GM23338 (cell line): ENCODE data around the gene FANCB. TPM values are rescaled to one million over a fixed set of nuclear protein-coding genes. Genes with fewer than 3 reads are reported as not detected.

Experiments used
- ATAC-seq: fragments of 200-7000 bp; cut with Tn5 transposase; 3 replicates; pipeline ENCODE4 v1.9.1; 2020
- DNase-seq: peaks from one replicate; pipeline ENCODE4 v3.0.0-alpha.2; 2015; ENCODE audit warnings: low spot score
- H2AFZ ChIP-seq: fragments of 200-600 bp; sonication (generic); 2 replicates; pipeline ENCODE4 v1.8.0; 2016; ENCODE audit warnings: antibody characterized with exemption, mild to moderate bottlenecking, moderate library complexity
- H3F3A ChIP-seq: fragments of 200-600 bp; sonication (generic); replicated peaks from 2 replicates; pipeline ENCODE4 v1.8.0; 2017; ENCODE audit warnings: antibody characterized with exemption, mixed run types, low read depth
- H3K27ac ChIP-seq: fragments of 200-600 bp; sonication (generic); 2 replicates; pipeline ENCODE4 v1.6.1; 2016; ENCODE audit warnings: low read depth
- H3K27me3 ChIP-seq: fragments of 200-600 bp; sonication (generic); 2 replicates; pipeline ENCODE4 v1.8.0; 2016; ENCODE audit warnings: mild to moderate bottlenecking, mixed run types, moderate library complexity; ENCODE audit not compliant: insufficient read depth
- H3K36me3 ChIP-seq: fragments of 200-600 bp; sonication (generic); 2 replicates; pipeline ENCODE4 v1.8.0; 2016; ENCODE audit warnings: mild to moderate bottlenecking; ENCODE audit not compliant: insufficient read depth
- H3K4me1 ChIP-seq: fragments of 200-600 bp; sonication (generic); 2 replicates; pipeline ENCODE4 v1.8.0; 2016; ENCODE audit warnings: mild to moderate bottlenecking, moderate library complexity; ENCODE audit not compliant: insufficient read depth
- H3K4me2 ChIP-seq: fragments of 200-600 bp; sonication (generic); 2 replicates; pipeline ENCODE4 v1.7.1; 2017; ENCODE audit warnings: mixed run types
- H3K4me3 ChIP-seq: fragments of 200-600 bp; sonication (generic); 2 replicates; pipeline ENCODE4 v1.6.1; 2016; ENCODE audit warnings: mixed run types
- H3K79me2 ChIP-seq: fragments of 200-600 bp; sonication (generic); replicated peaks from 2 replicates; pipeline ENCODE4 v1.8.0; 2017; ENCODE audit warnings: mild to moderate bottlenecking; ENCODE audit not compliant: insufficient read depth
- H3K9me2 ChIP-seq: fragments of 200-600 bp; sonication (generic); 2 replicates; pipeline ENCODE4 v1.8.0; 2017; ENCODE audit not compliant: insufficient read depth
- H4K20me1 ChIP-seq: fragments of 200-600 bp; sonication (generic); replicated peaks from 2 replicates; pipeline ENCODE4 v1.8.0; 2017; ENCODE audit warnings: mild to moderate bottlenecking; ENCODE audit not compliant: insufficient read depth
- H3K27ac Mint-ChIP-seq: 2 replicates; pipeline ENCODE4 v1.8.0; 2020; ENCODE audit warnings: inconsistent platforms, mild to moderate bottlenecking, moderate library complexity, mixed read lengths
- H3K27me3 Mint-ChIP-seq: 3 replicates; pipeline ENCODE4 v1.8.0; 2022; ENCODE audit warnings: low read depth, mild to moderate bottlenecking, moderate library complexity, mixed read lengths, inconsistent platforms; ENCODE audit not compliant: insufficient read depth, poor library complexity
- H3K36me3 Mint-ChIP-seq: 3 replicates; pipeline ENCODE4 v1.8.0; 2021; ENCODE audit warnings: low read depth, mild to moderate bottlenecking, inconsistent platforms, moderate library complexity, mixed read lengths
- H3K4me1 Mint-ChIP-seq: 3 replicates; pipeline ENCODE4 v1.8.0; 2020; ENCODE audit warnings: mild to moderate bottlenecking, inconsistent platforms, mixed read lengths
- H3K4me3 Mint-ChIP-seq: 3 replicates; pipeline ENCODE4 v1.8.0; 2021; ENCODE audit warnings: moderate library complexity, mild to moderate bottlenecking, inconsistent platforms, mixed read lengths
- H3K9me3 Mint-ChIP-seq: 3 replicates; pipeline ENCODE4 v1.8.0; 2020; ENCODE audit warnings: moderate library complexity, mild to moderate bottlenecking, inconsistent platforms, mixed read lengths
- CTCF ChIP-seq, 2 experiments: fragments of 200-600 bp in 1 of 2; sonication (generic) in 1 of 2; conservative IDR thresholded peaks; 2 replicates each; pipeline versions ENCODE4 v1.5.1 to v1.6.1; 2016 to 2017; ENCODE audit warnings: antibody characterized with exemption in 2 of 2, low read depth in 2 of 2, mild to moderate bottlenecking in 2 of 2, moderate library complexity in 1 of 2
- EZH2 ChIP-seq: fragments of 200-600 bp; sonication (generic); IDR thresholded peaks from one replicate; pipeline ENCODE4 v1.8.0; 2017; ENCODE audit warnings: antibody characterized with exemption, mild to moderate bottlenecking, low read depth; ENCODE audit not compliant: unreplicated experiment
- EZH2phosphoT487 ChIP-seq: fragments of 200-600 bp; sonication (generic); IDR thresholded peaks from one replicate; pipeline ENCODE4 v1.8.1; 2018; ENCODE audit warnings: antibody characterized with exemption; ENCODE audit not compliant: unreplicated experiment
- JUNB ChIP-seq: IDR thresholded peaks from one replicate; pipeline ENCODE4 v1.6.1; 2016; ENCODE audit warnings: antibody characterized with exemption; ENCODE audit not compliant: unreplicated experiment
- NANOG ChIP-seq: IDR thresholded peaks from 2 replicates; pipeline ENCODE4 v1.6.1; 2016; ENCODE audit warnings: antibody characterized with exemption, borderline replicate concordance
- ZNF114 ChIP-seq: fragments of 250-450 bp; sonication (Bioruptor Pico); IDR thresholded peaks from 2 replicates; pipeline ENCODE4 v1.5.0; 2020; ENCODE audit warnings: mild to moderate bottlenecking, moderate library complexity
- polyA plus RNA-seq: library from polyadenylated mRNA; unstranded; fragments of >200 nt; fragmentation: Nextera tagmentation; extraction: Ambion mirVana; gene quantifications from 2 replicates; pipeline ENCODE4 v1.2.1, GENCODE V29; 2016
- total RNA-seq: library from RNA; depleted of rRNA; stranded (reverse); fragments of >200 nt; shearing (Covaris generic); gene quantifications from 2 replicates; pipeline ENCODE4 v1.2.3, GENCODE V29; 2014
- TF ChIP-seq, protein P1 (sequence below): fragments of 250-450 bp; sonication (Bioruptor Pico); IDR thresholded peaks from 2 replicates; pipeline ENCODE4 v1.5.0; 2020; ENCODE audit warnings: mild to moderate bottlenecking, moderate library complexity
- TF ChIP-seq, protein P2 (sequence below): IDR thresholded peaks from one replicate; pipeline ENCODE4 v1.6.1; 2018; ENCODE audit warnings: antibody characterized with exemption; ENCODE audit not compliant: unreplicated experiment
- TF ChIP-seq, protein P3 (sequence below): IDR thresholded peaks from 2 replicates; pipeline ENCODE4 v1.6.1; 2016; ENCODE audit warnings: antibody characterized with exemption

Gene FANCB
- total and polyA plus RNA-seq, 2 experiments from 2014 or later = 16.2 to 16.8 TPM

GRCh38 chrX:14899607-14900006 is 26.7 kb upstream of the FANCB start (continued):
- TF ChIP-seq, protein P1, sequence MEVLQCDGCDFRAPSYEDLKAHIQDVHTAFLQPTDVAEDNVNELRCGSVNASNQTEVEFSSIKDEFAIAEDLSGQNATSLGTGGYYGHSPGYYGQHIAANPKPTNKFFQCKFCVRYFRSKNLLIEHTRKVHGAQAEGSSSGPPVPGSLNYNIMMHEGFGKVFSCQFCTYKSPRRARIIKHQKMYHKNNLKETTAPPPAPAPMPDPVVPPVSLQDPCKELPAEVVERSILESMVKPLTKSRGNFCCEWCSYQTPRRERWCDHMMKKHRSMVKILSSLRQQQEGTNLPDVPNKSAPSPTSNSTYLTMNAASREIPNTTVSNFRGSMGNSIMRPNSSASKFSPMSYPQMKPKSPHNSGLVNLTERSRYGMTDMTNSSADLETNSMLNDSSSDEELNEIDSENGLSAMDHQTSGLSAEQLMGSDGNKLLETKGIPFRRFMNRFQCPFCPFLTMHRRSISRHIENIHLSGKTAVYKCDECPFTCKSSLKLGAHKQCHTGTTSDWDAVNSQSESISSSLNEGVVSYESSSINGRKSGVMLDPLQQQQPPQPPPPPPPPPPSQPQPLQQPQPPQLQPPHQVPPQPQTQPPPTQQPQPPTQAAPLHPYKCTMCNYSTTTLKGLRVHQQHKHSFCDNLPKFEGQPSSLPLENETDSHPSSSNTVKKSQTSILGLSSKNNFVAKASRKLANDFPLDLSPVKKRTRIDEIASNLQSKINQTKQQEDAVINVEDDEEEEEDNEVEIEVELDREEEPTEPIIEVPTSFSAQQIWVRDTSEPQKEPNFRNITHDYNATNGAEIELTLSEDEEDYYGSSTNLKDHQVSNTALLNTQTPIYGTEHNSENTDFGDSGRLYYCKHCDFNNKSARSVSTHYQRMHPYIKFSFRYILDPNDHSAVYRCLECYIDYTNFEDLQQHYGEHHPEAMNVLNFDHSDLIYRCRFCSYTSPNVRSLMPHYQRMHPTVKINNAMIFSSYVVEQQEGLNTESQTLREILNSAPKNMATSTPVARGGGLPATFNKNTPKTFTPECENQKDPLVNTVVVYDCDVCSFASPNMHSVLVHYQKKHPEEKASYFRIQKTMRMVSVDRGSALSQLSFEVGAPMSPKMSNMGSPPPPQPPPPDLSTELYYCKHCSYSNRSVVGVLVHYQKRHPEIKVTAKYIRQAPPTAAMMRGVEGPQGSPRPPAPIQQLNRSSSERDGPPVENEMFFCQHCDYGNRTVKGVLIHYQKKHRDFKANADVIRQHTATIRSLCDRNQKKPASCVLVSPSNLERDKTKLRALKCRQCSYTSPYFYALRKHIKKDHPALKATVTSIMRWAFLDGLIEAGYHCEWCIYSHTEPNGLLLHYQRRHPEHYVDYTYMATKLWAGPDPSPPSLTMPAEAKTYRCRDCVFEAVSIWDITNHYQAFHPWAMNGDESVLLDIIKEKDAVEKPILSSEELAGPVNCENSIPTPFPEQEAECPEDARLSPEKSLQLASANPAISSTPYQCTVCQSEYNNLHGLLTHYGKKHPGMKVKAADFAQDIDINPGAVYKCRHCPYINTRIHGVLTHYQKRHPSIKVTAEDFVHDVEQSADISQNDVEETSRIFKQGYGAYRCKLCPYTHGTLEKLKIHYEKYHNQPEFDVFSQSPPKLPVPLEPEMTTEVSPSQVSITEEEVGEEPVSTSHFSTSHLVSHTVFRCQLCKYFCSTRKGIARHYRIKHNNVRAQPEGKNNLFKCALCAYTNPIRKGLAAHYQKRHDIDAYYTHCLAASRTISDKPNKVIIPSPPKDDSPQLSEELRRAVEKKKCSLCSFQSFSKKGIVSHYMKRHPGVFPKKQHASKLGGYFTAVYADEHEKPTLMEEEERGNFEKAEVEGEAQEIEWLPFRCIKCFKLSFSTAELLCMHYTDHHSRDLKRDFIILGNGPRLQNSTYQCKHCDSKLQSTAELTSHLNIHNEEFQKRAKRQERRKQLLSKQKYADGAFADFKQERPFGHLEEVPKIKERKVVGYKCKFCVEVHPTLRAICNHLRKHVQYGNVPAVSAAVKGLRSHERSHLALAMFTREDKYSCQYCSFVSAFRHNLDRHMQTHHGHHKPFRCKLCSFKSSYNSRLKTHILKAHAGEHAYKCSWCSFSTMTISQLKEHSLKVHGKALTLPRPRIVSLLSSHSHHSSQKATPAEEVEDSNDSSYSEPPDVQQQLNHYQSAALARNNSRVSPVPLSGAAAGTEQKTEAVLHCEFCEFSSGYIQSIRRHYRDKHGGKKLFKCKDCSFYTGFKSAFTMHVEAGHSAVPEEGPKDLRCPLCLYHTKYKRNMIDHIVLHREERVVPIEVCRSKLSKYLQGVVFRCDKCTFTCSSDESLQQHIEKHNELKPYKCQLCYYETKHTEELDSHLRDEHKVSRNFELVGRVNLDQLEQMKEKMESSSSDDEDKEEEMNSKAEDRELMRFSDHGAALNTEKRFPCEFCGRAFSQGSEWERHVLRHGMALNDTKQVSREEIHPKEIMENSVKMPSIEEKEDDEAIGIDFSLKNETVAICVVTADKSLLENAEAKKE (CRISPR knock-in tag) = no peak
- TF ChIP-seq EZH2phosphoT487 = no peak

- no peak overlapping the region for H3K4me3 Mint-ChIP-seq
These were observed 24.2 kb upstream of the FANCB start for GRCh38 chrX:14897042-14897441.

More at GRCh38 chrX:14897042-14897441, 24.2 kb upstream of the FANCB start:
- Histone ChIP-seq H3K9me2 (no peaks in the 10 kb centered on the region), H3K27me3 (no peaks in the 10 kb centered on the region), H3F3A (no peaks in the 10 kb centered on the region), H3K36me3 (no peaks in the 10 kb centered on the region), H3K79me2 (no peaks in the 10 kb centered on the region), H3K4me3 (no peak overlapping the region), H3K4me1 (no peaks in the 10 kb centered on the region), H4K20me1 (no peaks in the 10 kb centered on the region), H3K27ac (no peak overlapping the region), H3K4me2 (no peak overlapping the region), H2AFZ (no peak overlapping the region)
- no peaks in the 10 kb centered on the region for H3K36me3 Mint-ChIP-seq
- peaks cover 3% of the 10 kb centered on the region; the same call in 2 of the 3 replicates for H3K4me1 Mint-ChIP-seq
- no peaks in the 10 kb centered on the region for H3K9me3 Mint-ChIP-seq
- TF ChIP-seq, protein P2, sequence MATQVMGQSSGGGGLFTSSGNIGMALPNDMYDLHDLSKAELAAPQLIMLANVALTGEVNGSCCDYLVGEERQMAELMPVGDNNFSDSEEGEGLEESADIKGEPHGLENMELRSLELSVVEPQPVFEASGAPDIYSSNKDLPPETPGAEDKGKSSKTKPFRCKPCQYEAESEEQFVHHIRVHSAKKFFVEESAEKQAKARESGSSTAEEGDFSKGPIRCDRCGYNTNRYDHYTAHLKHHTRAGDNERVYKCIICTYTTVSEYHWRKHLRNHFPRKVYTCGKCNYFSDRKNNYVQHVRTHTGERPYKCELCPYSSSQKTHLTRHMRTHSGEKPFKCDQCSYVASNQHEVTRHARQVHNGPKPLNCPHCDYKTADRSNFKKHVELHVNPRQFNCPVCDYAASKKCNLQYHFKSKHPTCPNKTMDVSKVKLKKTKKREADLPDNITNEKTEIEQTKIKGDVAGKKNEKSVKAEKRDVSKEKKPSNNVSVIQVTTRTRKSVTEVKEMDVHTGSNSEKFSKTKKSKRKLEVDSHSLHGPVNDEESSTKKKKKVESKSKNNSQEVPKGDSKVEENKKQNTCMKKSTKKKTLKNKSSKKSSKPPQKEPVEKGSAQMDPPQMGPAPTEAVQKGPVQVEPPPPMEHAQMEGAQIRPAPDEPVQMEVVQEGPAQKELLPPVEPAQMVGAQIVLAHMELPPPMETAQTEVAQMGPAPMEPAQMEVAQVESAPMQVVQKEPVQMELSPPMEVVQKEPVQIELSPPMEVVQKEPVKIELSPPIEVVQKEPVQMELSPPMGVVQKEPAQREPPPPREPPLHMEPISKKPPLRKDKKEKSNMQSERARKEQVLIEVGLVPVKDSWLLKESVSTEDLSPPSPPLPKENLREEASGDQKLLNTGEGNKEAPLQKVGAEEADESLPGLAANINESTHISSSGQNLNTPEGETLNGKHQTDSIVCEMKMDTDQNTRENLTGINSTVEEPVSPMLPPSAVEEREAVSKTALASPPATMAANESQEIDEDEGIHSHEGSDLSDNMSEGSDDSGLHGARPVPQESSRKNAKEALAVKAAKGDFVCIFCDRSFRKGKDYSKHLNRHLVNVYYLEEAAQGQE = no peak
- TF ChIP-seq CTCF (conservative IDR thresholded peaks at IDR 0.05; ENCODE audit: low read depth in 2 of 2) = no peak
- no peak for TF ChIP-seq JUNB
- no peak for TF ChIP-seq EZH2
- no peak for TF ChIP-seq NANOG
- TF ChIP-seq, protein P3, sequence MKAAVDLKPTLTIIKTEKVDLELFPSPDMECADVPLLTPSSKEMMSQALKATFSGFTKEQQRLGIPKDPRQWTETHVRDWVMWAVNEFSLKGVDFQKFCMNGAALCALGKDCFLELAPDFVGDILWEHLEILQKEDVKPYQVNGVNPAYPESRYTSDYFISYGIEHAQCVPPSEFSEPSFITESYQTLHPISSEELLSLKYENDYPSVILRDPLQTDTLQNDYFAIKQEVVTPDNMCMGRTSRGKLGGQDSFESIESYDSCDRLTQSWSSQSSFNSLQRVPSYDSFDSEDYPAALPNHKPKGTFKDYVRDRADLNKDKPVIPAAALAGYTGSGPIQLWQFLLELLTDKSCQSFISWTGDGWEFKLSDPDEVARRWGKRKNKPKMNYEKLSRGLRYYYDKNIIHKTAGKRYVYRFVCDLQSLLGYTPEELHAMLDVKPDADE = no peak
- no peak for TF ChIP-seq ZNF114 (CRISPR knock-in tag)
- TF ChIP-seq EZH2phosphoT487 = no peak
- ATAC-seq (no peak), DNase-seq (no peak)
- H3K27me3 Mint-ChIP-seq = no peaks in the 10 kb centered on the region
- H3K27ac Mint-ChIP-seq = no peak overlapping the region
